Measurements from ENCODE around the gene ATP10A.
A peak's percentile ranks its signal among the peaks of the same experiment; 100 is the strongest.

Gene ATP10A

DNA sequence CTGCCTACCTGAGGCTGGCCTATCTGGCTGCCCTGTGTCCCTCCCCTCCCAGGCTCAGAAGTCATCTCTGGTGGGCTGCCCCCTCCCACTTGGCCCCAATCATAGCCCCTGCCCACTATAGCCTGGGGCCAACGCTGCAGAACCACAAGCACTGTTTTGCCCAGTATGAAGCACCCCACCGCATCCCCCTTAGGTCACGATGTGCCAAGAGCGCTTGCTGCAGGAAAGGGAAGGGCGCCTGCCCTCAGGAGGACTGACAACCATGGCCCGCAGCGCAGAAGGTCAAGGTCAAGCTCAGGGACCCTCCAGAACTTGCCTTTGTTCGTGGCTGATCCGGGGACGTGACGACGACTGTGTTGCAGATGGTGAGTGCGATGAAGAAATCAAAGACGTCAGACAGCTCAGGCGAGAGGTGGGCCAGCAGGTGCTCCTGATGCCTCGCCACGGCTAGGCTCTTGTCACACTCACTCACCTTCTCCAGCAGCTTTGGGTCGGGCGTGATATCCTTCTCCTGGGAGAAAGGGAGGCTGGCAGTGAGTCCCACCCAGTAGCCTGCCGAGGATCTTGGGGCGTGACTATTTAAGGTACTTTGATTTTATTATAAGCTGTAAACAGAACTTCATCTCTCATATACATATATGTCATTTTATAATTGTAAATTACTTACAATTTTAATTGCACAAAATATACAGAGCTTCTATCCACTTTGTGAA, 146.6 kb downstream of the ATP10A start:
- no peak for DNase-seq

GRCh38 chr15:25715536-25716413, 147.4 kb downstream of the ATP10A start:
- DNase-seq: no peak

DNA sequence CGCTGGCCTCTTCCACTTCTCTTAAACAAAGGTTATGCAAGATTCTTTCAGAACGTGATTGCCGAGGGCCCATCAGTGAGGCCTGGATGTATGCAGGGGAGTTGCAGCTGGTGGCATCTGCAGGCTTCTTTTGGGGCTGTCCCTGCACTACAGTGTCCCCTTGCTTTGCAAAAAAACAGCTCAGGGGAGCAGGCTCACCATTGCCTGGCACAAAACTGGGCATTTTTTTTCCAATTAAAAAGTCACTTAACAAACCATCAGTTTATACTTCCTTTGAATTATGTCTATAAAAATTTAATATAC, 148.6 kb downstream of the ATP10A start:
- no peak for DNase-seq

DNA sequence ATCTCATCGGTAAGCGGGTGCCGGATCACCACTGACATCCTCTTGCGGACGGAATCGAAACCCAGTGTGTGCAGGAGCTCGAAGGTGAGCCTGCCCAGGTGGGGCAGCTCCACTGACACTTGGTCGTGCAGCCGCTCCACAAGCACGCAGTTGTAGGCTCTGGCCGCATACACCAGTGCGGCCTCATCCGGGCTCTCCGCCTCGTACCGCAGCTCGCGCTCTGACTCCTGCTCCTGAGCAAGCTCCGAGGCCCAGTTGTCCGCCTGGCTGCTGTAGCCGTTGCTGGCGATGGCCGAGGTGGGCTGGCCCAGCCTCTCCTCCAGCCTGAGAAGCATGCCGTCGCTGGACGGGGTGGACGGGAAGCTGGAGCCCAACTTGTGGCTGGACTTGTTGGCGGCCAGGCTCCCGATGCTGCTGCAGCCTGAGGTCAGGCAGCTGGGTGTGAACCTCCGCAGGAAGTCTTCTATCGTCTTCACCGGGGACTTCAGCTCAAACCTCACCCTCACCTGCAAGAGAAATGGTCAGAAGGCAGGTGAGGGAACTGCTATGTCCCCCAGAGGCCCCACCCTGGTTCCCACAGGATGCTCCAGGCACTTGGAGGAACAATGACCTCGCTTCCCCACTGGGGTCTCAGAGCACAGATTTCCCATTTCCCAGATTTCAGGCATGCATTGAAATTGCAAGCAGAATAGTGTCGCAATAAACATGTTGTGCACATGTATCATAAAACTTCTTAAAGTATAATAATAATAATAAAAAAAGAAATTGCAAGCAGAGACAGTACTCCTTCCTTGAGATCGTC, 149.2 kb downstream of the ATP10A start:
- DNase-seq: no peak

GRCh38 chr15:25712961-25713355, 150.2 kb downstream of the ATP10A start:
- no peak for DNase-seq

DNA sequence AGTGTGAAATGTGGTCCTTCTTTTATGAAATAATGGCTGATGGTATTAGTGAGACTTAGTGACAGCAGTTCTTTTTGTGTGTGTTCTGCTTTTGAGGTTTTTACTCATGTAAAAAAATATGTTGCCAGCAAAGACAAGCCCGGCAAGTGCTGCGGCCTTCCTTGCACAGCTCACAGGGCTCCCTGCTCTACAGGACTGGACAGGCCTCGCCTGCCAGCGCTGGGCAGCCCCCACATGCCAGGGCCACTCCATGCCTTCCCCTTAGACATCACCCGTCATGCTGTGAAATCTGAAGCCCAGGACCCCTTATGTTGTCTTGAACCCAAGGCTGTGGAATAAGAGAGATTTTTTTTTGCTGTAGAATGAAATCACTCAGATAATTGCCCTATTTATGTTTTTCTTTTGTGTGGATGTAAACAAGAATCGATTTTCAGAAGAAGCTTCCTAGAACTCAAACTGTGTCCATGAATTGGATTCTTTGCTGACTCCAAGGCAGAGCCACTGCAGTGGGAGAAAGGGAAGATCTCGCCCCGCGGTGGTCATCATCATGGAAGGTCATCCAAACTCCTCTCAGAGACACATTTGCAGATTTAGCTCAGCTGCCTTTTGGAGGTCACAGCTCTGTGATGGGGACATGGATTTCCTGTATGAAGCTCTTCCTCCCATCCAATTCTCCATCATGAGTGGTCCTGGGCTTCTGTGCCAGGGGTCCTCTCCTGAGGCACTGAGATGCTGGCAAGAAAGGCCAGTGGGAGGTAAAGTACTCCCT, 150.8 kb downstream of the ATP10A start:
- no peak for DNase-seq

DNA sequence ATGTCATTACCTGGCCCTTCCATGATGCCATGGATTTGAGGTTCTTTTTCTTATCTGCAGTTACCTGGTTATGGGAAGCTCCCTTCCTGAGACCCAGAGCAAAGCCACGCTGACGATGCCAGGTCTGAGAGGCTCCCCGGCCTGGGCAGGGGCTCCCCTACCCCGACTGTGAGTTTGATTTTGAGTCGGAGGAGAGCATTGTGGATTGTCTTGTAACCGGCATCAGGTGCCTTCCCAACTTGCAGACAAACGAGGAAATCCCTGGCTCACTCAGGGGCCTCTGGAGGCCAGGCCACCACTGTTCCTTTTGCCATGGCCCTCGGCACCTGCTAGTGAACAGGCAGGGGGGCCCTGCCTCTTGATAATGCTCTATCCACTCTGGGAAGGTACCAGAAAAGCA, 151.4 kb downstream of the ATP10A start:
- no peak for DNase-seq

DNA sequence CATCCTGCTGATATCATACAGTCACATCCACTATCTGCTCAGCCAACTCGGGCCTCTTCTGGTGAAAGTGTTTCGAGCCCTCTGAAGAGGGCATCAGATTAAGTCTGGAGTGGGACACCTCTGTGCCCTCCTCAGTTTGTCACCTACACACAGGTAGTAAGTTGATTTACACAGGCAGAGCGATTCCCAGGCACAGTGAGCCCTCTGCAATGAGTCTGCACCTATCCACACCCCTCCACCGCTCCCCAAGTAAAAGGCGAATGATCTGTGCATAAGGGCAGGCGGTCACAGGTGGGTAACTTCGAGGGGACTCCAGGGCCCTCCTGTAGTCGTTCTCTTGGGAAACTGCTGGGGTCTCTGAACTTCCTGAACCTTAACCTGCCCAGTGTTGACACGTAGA, 152.0 kb downstream of the ATP10A start:
- DNase-seq: no peak

DNA sequence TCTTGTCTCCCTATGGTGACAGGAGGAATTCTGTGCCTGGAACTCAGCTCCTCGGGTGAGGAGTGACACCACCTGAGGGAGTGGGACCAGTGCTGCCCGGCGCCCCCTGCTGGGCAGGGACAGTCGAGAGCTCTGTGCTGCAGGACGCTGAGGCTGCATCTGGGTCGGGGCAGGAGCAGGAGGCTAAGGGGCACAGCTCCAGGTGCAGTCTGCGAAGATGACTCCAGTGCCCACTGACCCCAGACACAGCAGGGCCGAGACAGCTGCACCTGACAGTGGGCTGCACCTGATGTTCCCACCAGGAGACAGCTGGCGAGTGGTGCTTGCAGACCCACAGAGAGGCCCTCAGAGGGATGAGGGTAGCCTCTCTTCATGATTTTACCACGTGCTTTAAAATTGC, 152.9 kb downstream of the ATP10A start:
- peak in 1 of 2 experiments; percentile 32 for DNase-seq

GRCh38 chr15:25709437-25710159, 153.5 kb downstream of the ATP10A start:
- DNase-seq: no peak

DNA sequence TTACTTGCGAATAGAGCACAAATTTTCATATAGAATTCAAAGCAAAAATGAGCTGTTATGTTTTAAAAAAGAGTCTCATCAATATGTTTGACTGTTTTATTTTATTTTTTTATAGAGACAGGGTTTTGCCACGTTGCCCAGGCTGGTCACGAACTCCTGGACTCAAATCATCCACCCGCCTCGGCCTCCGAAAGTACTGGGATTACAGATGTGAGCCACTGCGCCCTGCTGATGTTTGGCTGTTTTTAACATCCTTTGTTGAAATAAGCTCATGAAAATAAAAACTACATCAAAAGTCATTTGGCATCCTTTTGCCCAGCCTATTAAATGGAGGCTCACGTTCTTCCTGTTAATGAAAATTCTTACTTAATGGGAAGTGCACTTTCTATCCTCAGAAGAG, 154.7 kb downstream of the ATP10A start:
- no peak for DNase-seq

GRCh38 chr15:25707656-25708365, 155.3 kb downstream of the ATP10A start:
- no peak for DNase-seq

DNA sequence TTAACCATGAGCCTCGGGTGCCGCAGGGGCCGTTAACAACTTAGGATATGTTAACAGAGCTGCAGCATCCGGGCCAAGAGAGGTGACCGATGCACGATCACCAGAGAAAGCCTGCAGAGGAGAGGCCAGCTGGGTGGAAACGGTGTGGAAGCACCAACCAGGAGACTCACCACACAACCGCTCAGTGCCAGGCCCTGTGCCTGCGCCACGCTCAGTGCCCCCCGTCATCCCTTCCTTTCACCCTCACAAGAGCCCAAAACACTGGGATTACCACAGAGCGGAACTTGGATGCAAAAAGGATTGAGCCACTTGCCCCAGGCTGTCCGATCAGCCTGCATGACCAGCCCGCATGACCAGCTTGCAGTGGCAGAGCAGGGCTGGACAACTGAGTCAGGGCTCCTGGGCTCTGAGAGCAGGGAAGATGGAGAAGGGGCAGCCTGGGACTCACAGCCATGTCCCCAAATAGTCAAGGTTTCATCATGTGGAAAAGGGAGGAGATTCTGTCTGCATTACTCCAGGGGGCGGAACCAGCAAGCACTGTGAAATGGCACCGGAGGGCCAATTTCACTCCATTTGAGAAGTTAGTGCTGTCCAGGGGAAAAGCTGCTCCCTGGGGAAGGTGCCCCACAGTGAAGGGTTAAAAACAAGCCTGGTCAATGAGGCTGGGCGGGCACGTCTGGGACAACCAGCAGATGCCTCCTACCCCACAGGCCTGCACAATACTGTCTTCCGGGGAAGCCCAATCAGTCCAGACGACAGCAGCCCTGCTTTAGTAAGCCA, 156.8 kb downstream of the ATP10A start:
- no peak for DNase-seq

DNA sequence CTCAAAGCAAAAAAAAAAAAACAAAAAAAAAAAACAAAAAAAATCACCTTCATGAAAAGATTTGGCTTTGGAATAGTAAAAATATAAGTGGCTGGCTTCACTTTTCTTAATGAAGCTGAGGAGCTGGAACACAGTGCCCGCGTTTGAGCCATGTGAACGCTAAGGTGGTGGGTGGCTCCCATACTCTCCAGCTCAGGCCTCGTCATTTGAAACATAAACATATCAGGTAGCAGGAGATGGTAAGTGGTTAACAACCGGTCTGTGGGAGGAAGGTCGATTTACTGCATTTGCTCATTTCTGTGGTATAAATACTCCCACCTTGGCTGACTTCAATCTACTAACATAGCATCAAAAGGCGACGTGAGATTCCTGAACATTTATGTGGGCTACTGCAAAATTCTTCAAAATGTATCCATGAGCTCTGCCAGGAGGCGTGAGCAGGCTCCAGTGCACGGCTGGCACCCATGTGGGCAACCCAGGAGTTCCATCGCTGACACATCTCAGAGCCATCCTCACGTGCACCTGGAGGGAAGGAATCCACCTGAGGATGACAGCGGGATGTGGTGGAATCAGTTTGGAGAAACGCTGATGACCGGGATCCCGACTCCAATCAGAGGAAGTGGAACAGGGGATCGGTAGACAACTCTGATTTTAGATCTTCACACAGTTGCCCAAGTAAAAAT, 157.6 kb downstream of the ATP10A start:
- no peak for DNase-seq

- DNase-seq: no peak
These were observed 159.4 kb downstream of the ATP10A start for GRCh38 chr15:25703726-25704125.

- no peak for DNase-seq
These were observed 161.2 kb downstream of the ATP10A start for GRCh38 chr15:25701721-25702465.

GRCh38 chr15:25700916-25701315, 162.2 kb downstream of the ATP10A start:
- no peak for DNase-seq

DNA sequence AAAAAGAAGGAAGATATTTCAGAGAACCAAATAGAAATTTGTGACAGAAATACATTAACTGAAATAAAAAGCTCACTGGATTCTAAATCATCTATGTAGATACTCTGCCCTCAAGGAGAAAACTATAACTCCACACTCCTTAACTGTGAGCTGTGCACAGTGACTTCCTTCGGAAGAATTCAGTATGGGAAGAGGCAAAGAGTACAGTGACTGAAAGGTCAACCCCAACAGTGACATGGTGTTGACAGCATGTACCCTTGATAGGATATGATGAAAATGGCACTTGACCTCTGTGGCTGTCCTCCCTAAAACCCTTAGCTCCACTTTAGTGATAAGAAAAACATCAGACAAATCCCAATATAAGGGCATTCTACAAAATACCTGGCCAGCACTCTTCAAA, 165.5 kb downstream of the ATP10A start:
- DNase-seq: no peak

Data from NCI-H446 (cell line).